ENCODE data around the gene ENTR1.
A peak's percentile ranks its signal among the peaks of the same experiment; 100 is the strongest.

The ENTR1 gene

DNA sequence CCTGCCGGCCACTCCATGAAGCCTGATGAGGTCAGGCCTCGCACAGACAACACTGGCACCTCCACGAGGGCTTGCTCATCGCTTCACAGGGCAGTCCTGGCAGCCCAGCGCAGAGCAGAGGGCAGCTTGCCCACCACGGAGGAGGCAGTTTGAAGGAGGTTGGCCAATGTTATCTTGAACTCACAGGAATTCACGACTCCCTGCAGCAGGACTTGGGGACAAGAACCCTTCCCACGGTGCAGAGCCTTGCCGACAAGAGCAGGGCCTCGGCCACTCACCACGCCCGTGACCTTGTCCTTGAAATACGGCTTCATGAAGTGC is 15.4 kb downstream of the ENTR1 start:
- DNase-seq: no peak

GRCh38 chr9:136394312-136395019 is 15.9 kb downstream of the ENTR1 start:
- no peak for DNase-seq

GRCh38 chr9:136393531-136393930 is 16.9 kb downstream of the ENTR1 start:
- no peak for DNase-seq

- DNase-seq: no peak
These were observed 17.6 kb downstream of the ENTR1 start for GRCh38 chr9:136392538-136393449.

DNA sequence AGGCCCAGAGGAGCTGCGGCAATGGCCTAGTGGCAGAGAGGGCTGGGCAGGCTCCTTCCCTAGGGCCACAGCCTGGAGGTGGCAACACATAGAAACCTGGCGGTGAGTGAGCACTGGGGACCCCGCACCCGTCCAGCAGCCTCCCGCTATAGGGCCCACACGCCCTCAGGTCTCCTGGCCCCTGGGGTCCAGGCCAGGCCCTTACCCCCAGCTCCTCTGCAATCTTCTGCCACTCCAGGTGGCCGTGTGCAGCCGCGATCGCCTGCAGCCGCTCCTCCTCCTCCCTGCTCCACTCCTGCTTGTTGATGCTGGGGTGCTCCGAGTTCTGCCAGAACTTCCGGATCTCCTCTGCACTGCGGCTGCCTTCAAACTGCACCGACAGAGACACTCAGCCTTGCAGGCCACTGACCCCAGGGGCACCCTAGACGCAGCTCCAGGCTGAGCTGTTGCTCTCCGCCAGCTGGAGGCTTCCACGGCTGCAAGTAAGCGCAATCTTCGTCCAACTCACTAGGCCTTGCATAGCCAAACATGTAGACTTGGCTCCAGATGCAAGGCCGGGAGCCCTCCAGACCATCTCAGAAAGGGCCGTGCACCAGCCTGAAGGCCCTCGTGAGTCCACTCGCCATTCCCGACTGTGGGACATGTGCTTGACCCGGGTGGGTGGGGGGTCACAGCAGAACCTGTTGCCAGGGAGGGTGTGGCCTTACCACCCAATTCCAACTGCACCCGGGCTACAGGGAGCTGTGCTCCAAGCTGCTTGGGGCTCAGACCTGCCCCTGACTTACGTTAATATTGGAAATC is 18.5 kb downstream of the ENTR1 start:
- DNase-seq: no peak

DNA sequence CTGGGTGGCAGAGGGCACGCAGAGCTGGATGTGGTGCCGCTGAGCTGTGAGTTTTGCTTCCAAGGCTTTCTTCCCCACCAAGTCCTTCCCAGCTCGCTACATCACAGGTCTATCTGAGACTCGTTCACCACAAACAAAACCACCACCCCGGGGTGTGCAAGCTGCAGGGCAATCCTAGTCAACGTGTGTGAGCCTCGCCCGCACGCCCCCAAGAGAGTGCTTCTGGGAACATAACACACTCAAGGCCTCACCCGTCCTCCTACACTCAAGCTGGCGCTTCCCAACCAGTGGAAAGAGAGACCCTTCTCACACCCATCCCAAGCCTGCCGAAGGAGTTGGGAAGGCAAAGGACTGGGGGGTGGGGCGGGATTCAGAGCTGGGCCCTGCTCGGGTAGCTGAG is 21.0 kb downstream of the ENTR1 start:
- no peak for DNase-seq

DNA sequence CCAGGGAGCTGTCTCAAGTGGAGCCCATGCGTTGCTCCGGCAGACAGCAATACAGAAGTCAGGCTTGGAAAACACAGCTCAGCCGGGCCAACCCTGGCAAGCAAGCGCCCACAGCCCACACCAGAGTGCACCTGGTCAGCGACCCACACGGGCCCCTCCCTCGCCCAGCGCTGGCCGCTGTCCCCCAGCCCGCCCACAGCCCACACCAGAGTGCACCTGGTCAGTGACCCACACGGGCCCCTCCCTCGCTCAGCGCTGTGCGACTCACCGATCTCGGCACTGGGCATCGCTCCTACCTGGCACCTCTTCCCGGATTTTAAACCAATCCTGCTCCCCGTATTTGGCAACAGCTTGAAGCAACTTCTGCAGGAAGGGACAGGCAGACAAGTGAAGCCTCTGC is 23.2 kb downstream of the ENTR1 start:
- DNase-seq: no peak

DNA sequence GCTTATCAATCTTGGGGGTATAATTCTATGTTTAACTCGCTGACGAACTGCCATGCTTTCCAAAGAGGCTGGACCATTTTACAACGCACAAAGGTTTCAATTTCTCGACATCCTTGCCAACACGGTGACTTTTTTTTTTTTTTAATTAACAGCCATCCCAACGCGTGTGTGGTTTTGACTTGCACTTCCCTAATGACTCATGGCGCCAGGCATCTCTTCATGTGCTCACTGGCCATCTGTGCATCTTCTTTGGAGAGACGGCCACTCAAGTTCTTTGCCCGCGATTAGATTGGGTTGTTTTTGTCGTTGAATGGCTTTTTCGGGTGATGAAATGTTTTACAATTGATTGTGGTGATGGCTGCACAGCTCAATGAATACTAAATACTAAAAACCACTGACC is 24.4 kb downstream of the ENTR1 start:
- DNase-seq: no peak

DNA sequence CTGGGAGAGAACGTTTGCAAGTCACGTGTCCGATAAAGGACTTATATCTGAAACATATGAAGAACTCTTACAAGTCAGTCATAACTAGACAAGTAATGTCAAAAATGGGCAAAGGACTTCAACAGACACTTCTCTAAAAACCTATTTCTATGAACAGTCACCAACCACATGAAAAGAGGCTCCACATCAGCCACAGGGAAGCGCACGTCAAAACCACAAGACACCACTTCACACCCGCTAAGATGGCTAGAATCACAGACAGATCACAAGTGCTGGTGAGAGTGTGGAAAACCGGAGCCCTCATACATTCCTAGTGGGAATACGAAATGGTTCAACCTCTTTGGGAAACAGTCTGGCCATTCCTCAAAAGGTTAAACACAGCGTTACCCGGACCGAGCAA is 25.4 kb downstream of the ENTR1 start:
- peak; percentile 43 to 47 for DNase-seq

GRCh38 chr9:136383436-136383835 is 27.0 kb downstream of the ENTR1 start:
- no peak for DNase-seq

- no peak for DNase-seq
These were observed 28.4 kb downstream of the ENTR1 start for GRCh38 chr9:136381966-136382513.

- DNase-seq: no peak
These were observed 29.1 kb downstream of the ENTR1 start for GRCh38 chr9:136381311-136381710.

- no peak for DNase-seq
These were observed 30.0 kb downstream of the ENTR1 start for GRCh38 chr9:136380381-136380780.

DNA sequence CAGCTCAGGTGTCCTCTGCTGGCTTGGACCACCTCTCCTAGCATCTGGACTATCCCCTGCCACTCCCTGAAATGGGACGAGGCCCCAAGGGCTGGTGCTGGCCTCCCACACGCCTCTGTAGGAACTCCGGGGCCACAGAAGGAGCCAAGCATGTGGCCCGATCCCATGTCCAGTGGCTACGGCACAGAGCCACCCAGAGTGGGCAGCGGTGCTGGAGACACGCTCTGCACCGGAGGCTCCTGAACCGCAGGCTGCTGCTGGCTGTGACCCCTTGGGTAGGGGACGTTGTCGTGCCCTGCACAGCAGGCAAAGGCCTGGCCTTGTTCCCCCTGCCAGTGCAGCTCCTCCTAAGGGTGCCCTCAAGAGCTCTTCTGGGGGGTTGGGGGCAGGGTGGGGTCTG is 30.5 kb downstream of the ENTR1 start:
- no peak for DNase-seq

GRCh38 chr9:136379401-136379800 is 31.0 kb downstream of the ENTR1 start:
- DNase-seq: no peak

DNA sequence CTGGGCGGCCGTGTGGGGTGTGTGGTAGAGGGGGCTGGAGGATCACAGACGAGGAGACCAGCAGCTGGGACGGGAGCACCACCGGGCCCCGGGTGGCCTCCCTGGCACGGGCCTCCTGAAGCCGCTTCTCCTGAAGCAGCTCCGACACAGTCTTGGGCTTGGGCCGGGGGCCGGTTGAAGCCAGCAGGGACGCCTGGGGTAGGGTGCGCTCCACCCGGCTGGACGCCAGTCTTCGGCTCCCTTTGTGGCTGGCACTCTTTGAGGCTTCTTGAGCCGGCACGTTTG is 31.5 kb downstream of the ENTR1 start:
- DNase-seq: no peak

DNA sequence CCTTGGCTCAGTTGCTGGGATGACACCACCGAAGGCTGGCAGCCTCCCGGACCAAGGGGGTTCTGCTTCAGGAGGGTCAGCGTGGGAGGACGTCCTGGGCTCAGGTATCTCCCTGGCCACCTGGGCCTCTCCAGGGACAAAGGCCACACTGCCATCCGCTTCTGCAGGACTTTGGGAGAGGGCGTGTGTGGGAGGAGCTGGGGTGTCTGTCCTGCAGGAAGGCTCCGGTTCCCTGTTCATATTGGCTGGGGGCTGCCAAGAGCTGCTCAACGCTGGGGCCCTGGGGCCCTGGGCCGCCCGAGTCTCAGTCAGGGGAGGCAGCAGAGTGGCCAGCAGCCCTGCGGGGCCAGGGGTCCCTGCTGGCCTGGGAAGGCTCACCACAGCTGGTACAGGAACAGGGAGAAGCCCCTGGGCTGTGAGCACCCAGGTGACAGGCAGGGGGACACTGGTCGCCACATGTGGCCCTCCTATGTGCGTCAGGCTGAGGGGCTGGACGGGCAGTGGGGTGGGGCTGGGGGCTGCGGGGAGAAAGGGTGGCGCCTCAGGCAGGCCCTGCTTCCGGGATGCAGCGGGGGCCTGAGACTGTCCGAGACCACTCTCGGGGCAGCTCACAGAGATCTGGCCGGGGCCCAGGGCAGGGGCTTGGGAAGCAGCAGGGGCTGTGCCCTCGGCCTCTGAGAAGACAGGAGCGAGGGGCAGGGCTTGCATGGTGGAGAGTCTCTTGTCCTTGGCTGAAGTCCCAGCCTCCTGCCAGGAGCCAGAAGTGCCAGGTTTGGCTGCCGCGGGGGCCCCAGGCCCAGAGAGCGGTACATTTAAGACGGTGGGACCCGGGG is 32.0 kb downstream of the ENTR1 start:
- no peak for DNase-seq

- no peak for DNase-seq
These were observed 32.9 kb downstream of the ENTR1 start for GRCh38 chr9:136377341-136378169.

GRCh38 chr9:136376457-136376856 is 34.0 kb downstream of the ENTR1 start:
- no peak for DNase-seq

DNA sequence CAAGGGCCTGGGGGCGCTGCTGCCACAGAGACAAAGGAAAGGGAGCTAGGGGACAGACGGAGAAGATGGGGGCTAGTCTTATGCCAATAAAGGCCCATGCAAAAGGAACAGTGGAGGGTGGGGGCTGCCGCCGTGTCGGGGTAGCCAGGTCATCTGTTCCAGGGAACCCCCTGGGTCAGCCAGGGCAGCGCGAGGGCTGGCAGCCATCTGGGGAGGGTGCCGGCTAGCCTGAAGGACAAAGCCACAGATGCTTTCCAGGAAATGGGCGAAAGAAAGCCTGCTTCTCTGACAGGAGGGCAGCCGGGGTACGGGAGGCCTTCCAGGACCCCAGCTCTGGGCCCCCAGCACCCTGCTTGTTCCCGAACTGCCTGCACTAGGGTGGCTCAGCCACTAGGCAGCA is 35.3 kb downstream of the ENTR1 start:
- no peak for DNase-seq

DNA sequence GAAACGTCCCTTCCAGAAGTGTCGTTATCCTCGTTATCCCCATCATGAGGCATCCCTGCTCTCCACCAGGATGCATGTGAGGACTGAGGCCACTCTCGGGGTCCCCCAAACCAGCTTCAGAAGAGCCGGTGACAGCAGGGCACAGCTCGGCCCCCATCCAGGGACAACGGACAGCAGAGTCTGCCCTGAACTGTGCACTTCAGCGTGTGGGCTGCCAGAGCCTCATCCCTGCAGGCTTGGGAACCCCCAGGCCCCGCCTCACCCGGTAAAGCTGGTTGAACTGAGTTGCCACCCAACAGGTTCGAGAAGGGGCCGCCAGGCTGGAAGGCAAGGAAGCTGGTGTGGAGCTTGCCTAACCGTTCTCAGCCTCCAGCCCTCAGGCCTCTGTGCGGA is 36.2 kb downstream of the ENTR1 start:
- no peak for DNase-seq

Measured in CD4-positive, alpha-beta T cell treated with Interleukin-4 for 1 hour (primary cell).